HepG2 (cell line): ENCODE measurements around the gene DNAJB12. TPM values are rescaled to one million over a fixed set of nuclear protein-coding genes. Genes with fewer than 3 reads are reported as not detected.
"Not testable (repeated sequence)": the region's sequence is repeated elsewhere in the genome, so short reads cannot be mapped to it uniquely, and the experiment has no call there.

Experiments
- ATAC-seq: fragments of 200-7000 bp; cut with Tn5 transposase; 3 replicates; pipeline ENCODE4 v1.9.1; 2020; ENCODE audit warnings: mild to moderate bottlenecking, moderate library complexity
- BruUV-seq: library from RNA; stranded (reverse); fragments of 400-500 nt; replicated peaks from 2 replicates; lab custom pipeline; 2021; lab: Mats Ljungman, UMichigan
- CTCF ChIA-PET: fragments of 300-600 bp; formaldehyde crosslinking; extraction: SDS; loops from one replicate; lab custom pipeline; 2021; ENCODE audit warnings: low total read pairs, inconsistent platforms, low intra/inter-chr PET ratio; lab: Yijun Ruan, JAX
- POLR2A ChIA-PET: fragments of 350-600 bp; sonication (Branson Sonifier 250); formaldehyde crosslinking; loops from one replicate; lab custom pipeline; 2020; ENCODE audit warnings: antibody characterized with exemption, inconsistent platforms; lab: Yijun Ruan, JAX
- DNase-seq: peaks from one replicate; pipeline ENCODE4 v3.0.0-alpha.2; 2015; ENCODE audit warnings: low spot score
- FAIRE-seq: peaks from 3 replicates; lab custom pipeline; 2011; peaks lifted over from hg19 to GRCh38; lab: Jason Lieb, UNC
- H2AFZ ChIP-seq: one replicate; pipeline ENCODE4 v1.6.1; 2011; ENCODE audit warnings: low read length, inconsistent platforms
- H3K27ac ChIP-seq: fragments of 300-600 bp; 3 replicates; pipeline ENCODE4 v1.8.0; 2011; ENCODE audit warnings: mixed run types, mild to moderate bottlenecking, mixed read lengths, low read length, inconsistent platforms; ENCODE audit not compliant: insufficient read depth; ENCODE audit errors: extremely low read length
- H3K27me3 ChIP-seq, 2 experiments: fragments of 200-600 bp in 1 of 2; 2 replicates in 1 of 2; 3 replicates in 1 of 2; pipeline versions ENCODE4 v1.6.0 to v1.8.0; 2011; ENCODE audit warnings: low read length in 2 of 2, mild to moderate bottlenecking in 2 of 2, moderate library complexity in 2 of 2, inconsistent platforms in 1 of 2; ENCODE audit not compliant: insufficient read depth in 2 of 2, control insufficient read depth in 1 of 2
- H3K36me3 ChIP-seq, 2 experiments: fragments of 200-600 bp in 1 of 2; replicated peaks in 1 of 2; 2 replicates in 1 of 2; 3 replicates in 1 of 2; pipeline versions ENCODE4 v1.5.1 to v1.8.0; 2011; ENCODE audit warnings: low read length in 2 of 2, inconsistent platforms in 1 of 2; ENCODE audit not compliant: insufficient read depth in 2 of 2, control insufficient read depth in 1 of 2
- H3K4me1 ChIP-seq: 2 replicates; pipeline ENCODE4 v1.5.1; 2012; ENCODE audit warnings: low read length, inconsistent platforms; ENCODE audit not compliant: insufficient read depth
- H3K4me2 ChIP-seq: 2 replicates; pipeline ENCODE4 v1.6.0; 2011; ENCODE audit warnings: low read depth, low read length, inconsistent platforms
- H3K4me3 ChIP-seq, 3 experiments: fragments of 200-600 bp in 1 of 3; sonication (generic), shearing (Covaris generic) in 1 of 3; replicated peaks in 1 of 3; 2 replicates each; pipeline ENCODE4 v1.5.1; 2011 to 2016; ENCODE audit warnings: low read length in 3 of 3, inconsistent platforms in 2 of 3, low read depth in 2 of 3, mild to moderate bottlenecking in 2 of 3, control low read depth in 1 of 3, mixed read lengths in 1 of 3; ENCODE audit not compliant: insufficient read depth in 1 of 3
- H3K79me2 ChIP-seq: one replicate; pipeline ENCODE4 v1.6.1; 2011; ENCODE audit warnings: low read length, inconsistent platforms; ENCODE audit not compliant: insufficient read depth
- H3K9ac ChIP-seq: 2 replicates; pipeline ENCODE4 v1.6.0; 2011; ENCODE audit warnings: mild to moderate bottlenecking, low read depth, low read length, inconsistent platforms; ENCODE audit not compliant: insufficient read depth
- H3K9me3 ChIP-seq: 2 replicates; pipeline ENCODE4 v1.5.1; 2012; ENCODE audit warnings: mild to moderate bottlenecking, low read length
- H4K20me1 ChIP-seq: 2 replicates; pipeline ENCODE4 v1.6.0; 2011; ENCODE audit warnings: inconsistent platforms, mild to moderate bottlenecking, low read length, moderate library complexity; ENCODE audit not compliant: insufficient read depth
- DNMT1 ChIP-seq: sonication (generic); formaldehyde crosslinking; IDR thresholded peaks from 2 replicates; pipeline ENCODE4 v1.5.1; 2020; ENCODE audit warnings: mild to moderate bottlenecking, missing genetic modification reagents
- FOXA1 ChIP-seq, 2 experiments: fragments of 450-650 bp in 1 of 2; sonication (generic) in 1 of 2; formaldehyde crosslinking in 1 of 2; IDR thresholded peaks; 2 replicates each; pipeline versions ENCODE4 v1.4.0 to v1.6.1; 2016 to 2020; ENCODE audit warnings: missing genetic modification reagents in 1 of 2
- WGBS: methylation state at CpG from one replicate; pipeline ENCODE4 v1.1.6; 2017; ENCODE audit warnings: low lambda C conversion rate; 5-methylcytosine and 5-hydroxymethylcytosine counted together
- in situ Hi-C: cut with HindIII; loops from 2 replicates; pipeline ENCODE4 v1.10.0; 2017; ENCODE audit warnings: low pct_unique_long_range_greater_than_20kb; ENCODE audit not compliant: extremely low pct_ligation_motif_present
- intact Hi-C: fragments of 100-400 bp; cut with micrococcal nuclease; formaldehyde crosslinking; loops from one replicate; pipeline ENCODE4 v1.10.0; 2022; ENCODE audit not compliant: unreplicated experiment
- polyA plus RNA-seq, 8 experiments: library from polyadenylated mRNA; depleted of rRNA in 3 of 8; stranded (reverse) in 7 of 8; unstranded in 1 of 8; fragments of >200 nt; fragmentation: Illumina TruSeq in 4 of 8; extraction: Trizol in 4 of 8; gene quantifications; 2 replicates each; pipeline versions ENCODE4 v1.2.1 to v1.2.3, GENCODE V29; 2011 to 2016; ENCODE audit warnings: low read depth in 4 of 8, missing spikeins in 1 of 8, mixed read lengths in 1 of 8; ENCODE audit not compliant: insufficient read depth in 1 of 8
- total RNA-seq, 5 experiments: library from RNA; depleted of rRNA; stranded (reverse); fragments of >200 nt; fragmentation: Illumina TruSeq; extraction: Trizol; gene quantifications; 2 replicates each; pipeline ENCODE4 v1.2.3, GENCODE V29; 2016; ENCODE audit warnings: low read depth in 1 of 5
- TF ChIP-seq, protein P1 (sequence below): sonication (generic); formaldehyde crosslinking; IDR thresholded peaks from 2 replicates; pipeline ENCODE4 v1.4.0; 2020; ENCODE audit warnings: missing genetic modification reagents
- TF ChIP-seq, protein P2 (sequence below): sonication (generic); formaldehyde crosslinking; IDR thresholded peaks from 2 replicates; pipeline ENCODE4 v1.4.0; 2020; ENCODE audit warnings: missing genetic modification reagents, borderline replicate concordance

DNAJB12 gene
- total and polyA plus RNA-seq, 2 of the 13 experiments (the other 11 are each of a cell fraction or from before 2014, with no cell fraction given), result 10.8 to 18.2 TPM

- TF ChIP-seq, protein P1, sequence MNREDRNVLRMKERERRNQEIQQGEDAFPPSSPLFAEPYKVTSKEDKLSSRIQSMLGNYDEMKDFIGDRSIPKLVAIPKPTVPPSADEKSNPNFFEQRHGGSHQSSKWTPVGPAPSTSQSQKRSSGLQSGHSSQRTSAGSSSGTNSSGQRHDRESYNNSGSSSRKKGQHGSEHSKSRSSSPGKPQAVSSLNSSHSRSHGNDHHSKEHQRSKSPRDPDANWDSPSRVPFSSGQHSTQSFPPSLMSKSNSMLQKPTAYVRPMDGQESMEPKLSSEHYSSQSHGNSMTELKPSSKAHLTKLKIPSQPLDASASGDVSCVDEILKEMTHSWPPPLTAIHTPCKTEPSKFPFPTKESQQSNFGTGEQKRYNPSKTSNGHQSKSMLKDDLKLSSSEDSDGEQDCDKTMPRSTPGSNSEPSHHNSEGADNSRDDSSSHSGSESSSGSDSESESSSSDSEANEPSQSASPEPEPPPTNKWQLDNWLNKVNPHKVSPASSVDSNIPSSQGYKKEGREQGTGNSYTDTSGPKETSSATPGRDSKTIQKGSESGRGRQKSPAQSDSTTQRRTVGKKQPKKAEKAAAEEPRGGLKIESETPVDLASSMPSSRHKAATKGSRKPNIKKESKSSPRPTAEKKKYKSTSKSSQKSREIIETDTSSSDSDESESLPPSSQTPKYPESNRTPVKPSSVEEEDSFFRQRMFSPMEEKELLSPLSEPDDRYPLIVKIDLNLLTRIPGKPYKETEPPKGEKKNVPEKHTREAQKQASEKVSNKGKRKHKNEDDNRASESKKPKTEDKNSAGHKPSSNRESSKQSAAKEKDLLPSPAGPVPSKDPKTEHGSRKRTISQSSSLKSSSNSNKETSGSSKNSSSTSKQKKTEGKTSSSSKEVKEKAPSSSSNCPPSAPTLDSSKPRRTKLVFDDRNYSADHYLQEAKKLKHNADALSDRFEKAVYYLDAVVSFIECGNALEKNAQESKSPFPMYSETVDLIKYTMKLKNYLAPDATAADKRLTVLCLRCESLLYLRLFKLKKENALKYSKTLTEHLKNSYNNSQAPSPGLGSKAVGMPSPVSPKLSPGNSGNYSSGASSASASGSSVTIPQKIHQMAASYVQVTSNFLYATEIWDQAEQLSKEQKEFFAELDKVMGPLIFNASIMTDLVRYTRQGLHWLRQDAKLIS (CRISPR knock-in tag), result no peak; the same call in 1 of the 2 replicates
- no peak for TF ChIP-seq DNMT1 (CRISPR knock-in tag)
These were observed at the start of gene DNAJB12 (continued) for GRCh38 chr10:72354356-72355213.

DNA sequence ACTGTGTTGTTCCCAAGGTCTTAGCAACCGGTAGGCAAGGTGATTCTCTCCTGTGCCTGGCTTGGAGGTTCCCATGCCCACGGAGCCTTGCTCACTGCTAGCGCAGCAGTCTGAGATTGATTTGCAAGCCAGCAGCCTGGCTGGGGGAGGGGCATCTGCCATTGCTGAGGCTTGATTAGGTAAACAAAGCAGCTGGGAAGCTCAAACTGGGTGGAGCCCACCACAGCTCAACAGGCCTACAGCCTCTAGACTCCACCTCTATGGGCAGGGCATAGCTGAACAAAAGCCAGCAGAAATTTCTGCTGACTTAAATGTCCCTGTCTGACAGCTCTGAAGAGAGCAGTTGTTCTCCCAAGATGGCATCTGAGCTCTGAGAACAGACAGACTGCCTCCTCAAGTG, 40.9 kb upstream of the DNAJB12 start:
- POLR2A ChIA-PET; H3K79me2 ChIP-seq; intact Hi-C loops; H3K4me2 ChIP-seq; H3K4me1 ChIP-seq; H4K20me1 ChIP-seq; FAIRE-seq; H2AFZ ChIP-seq; H3K9ac ChIP-seq; H3K9me3 ChIP-seq; ATAC-seq; BruUV-seq; CTCF ChIA-PET; in situ Hi-C loops; H3K27ac ChIP-seq; H3K27me3 ChIP-seq; H3K4me3 ChIP-seq; TF ChIP-seq FOXA1 (IDR thresholded peaks at IDR 0.05): not testable (repeated sequence)
- peak; percentile 44 for TF ChIP-seq FOXA1 (CRISPR knock-in tag; IDR thresholded peaks at IDR 0.05)
- TF ChIP-seq, protein P2, sequence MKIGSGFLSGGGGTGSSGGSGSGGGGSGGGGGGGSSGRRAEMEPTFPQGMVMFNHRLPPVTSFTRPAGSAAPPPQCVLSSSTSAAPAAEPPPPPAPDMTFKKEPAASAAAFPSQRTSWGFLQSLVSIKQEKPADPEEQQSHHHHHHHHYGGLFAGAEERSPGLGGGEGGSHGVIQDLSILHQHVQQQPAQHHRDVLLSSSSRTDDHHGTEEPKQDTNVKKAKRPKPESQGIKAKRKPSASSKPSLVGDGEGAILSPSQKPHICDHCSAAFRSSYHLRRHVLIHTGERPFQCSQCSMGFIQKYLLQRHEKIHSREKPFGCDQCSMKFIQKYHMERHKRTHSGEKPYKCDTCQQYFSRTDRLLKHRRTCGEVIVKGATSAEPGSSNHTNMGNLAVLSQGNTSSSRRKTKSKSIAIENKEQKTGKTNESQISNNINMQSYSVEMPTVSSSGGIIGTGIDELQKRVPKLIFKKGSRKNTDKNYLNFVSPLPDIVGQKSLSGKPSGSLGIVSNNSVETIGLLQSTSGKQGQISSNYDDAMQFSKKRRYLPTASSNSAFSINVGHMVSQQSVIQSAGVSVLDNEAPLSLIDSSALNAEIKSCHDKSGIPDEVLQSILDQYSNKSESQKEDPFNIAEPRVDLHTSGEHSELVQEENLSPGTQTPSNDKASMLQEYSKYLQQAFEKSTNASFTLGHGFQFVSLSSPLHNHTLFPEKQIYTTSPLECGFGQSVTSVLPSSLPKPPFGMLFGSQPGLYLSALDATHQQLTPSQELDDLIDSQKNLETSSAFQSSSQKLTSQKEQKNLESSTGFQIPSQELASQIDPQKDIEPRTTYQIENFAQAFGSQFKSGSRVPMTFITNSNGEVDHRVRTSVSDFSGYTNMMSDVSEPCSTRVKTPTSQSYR (CRISPR knock-in tag), result peak; percentile 65; the same call in 1 of the 2 replicates
- whole genome bisulfite sequencing, result no CpG with 5 or more reads among the region's 3 CpGs
- peak; percentile 18 for DNase-seq
- peaks cover 5 to 21% of the 10 kb centered on the region in 2 experiments; a peak in 3 of 5 replicates for H3K36me3 ChIP-seq
